Endothelial cell of hepatic sinusoid (primary cell): Measurements from ENCODE around the gene CD2AP.
"Not testable (repeated sequence)": the region's sequence is repeated elsewhere in the genome, so short reads cannot be mapped to it uniquely, and the experiment has no call there.

Source experiments
- in situ Hi-C: cut with HindIII; loops from 2 replicates; pipeline ENCODE4 v1.10.0; 2017; ENCODE audit warnings: low sequenced_read_pairs

The CD2AP gene

DNA sequence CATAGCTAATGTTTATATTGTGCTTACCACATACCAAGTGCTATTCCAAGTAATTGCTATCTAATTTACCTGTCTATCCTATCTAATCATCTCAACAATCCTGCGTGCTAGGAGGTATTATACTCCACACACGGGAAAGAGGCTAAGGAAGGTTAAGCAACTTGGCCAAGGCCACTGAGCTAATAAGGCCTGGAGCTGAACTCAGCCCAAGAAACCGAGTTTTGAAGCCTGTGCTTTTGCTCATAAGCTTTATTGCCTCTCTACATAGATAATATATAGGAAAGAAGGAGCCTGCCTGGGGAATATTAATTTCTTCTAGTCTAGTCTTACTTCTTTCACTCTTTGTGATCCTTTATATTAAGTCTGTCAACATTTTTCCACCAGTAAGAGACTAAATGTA, 153.0 kb downstream of the CD2AP start:
- in situ Hi-C loops = no loop called here

- in situ Hi-C loops = no loop called here
Measured at GRCh38 chr6:47631269-47631772, 153.7 kb downstream of the CD2AP start.

DNA sequence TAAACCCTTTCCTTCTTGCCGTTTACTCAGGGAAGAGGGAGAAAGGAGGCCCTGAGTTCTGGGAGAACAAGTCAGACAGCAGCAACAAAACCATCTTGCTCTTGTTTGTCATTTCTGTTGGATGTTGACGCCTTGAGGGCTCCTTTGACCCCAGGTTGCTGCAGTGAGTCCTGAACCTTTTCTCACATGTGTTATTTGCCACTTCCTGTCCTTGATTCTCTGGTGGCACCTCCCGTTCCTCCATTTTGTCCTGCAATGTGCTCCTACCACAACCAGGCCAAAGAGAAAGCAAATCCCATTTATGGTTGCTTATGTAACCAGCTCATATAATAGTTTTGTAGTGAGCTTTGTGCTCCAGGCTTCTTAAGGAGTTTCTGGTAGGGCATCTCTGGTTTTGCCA, 154.2 kb downstream of the CD2AP start:
- in situ Hi-C loops = no loop called here

DNA sequence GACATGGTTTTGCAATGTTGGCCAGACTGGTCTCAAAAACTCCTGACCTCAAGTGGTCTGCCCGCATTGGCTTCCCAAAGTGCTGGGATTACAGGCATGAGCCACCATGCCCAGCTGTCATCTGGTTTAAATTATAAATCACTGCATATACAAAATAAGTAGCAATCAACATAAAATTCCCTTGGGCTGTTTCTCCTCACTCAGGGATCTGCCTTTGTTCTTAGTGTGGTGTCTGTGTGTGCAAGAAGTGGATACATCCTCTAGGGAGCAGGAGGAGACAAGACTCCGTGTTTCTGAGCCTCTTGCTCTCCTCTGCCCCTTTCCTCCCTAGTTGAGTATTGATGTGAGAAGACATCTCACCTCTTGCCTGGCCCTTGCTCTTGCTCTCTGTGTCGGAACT, 155.6 kb downstream of the CD2AP start:
- in situ Hi-C loops = no loop called here

DNA sequence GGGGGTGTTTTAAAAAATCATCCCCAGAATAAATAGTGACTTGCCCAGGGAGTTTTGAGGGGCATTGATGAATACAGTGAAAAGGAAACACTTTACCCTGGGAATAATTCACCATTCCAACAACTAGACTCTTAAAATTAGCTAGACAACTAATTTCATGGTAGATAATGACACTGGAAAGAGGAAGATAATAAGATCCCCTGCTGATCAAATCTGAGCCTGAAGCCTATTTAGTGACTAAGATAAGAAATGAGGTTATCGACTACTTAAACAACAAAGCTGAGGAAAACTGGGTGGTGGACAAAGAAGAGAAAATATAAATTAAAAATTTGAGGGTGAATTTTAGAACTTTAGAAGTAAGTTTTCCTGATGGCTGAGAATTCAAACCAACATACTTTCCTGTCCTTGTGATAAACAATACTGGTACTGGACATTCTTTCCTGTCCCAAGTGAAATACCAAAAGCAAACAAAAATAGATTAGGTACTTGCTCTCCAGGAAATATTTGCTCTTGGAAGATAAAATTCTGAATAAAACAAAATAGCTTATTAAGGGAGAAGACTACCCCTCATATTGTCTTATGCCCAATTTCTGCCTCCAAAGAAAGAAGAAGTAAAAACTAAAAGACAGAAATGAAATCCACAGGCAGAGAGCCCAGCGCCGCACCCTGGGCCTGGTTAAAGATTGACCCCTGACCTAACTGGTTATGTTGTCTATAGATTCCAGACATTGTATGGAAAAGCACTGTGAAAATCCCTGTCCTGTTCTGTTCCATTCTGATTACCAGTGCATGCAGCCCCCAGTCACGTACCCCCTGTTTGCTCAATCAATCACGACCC, 156.8 kb downstream of the CD2AP start:
- in situ Hi-C loops = no loop called here

DNA sequence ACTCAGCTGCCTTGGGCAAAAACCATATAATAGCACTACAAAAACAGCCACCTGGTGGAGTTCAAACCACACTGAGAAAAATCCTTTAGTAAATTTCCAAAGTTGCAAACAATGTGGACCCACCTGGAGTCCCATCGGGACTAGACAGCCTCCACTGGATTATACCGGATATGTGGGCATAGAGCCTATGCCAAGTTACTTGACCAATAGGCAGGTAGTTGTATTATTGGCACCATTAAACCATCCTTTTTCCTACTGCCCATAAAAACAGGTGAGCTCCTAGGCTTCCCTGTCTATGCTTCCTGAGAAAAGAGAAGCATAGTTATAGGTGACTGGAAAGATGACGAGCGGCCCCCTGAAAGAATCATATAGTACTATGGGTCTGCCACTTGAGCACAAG, 169.1 kb downstream of the CD2AP start:
- in situ Hi-C loops = no loop called here

DNA sequence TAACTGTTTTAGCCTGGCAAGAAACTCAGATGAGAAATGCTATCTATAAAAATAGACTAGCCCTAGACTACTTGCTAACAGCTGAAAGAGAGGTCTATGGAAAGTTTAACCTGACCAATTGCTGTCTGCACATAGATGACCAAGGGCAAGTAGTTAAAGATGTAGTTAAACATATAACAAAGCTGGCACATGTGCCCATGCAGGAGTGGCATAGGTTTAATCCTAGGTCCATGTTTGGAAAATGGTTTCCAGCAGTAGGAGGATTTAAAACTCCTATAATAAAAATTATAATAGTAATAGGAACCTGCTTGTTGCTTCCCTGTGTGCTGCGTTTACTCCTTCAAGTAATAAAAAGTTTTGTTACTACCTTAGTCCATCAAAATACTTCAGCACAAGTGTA, 169.6 kb downstream of the CD2AP start:
- in situ Hi-C loops = no loop called here

GRCh38 chr6:47647626-47648025, 170.0 kb downstream of the CD2AP start:
- in situ Hi-C loops = not testable (repeated sequence)

DNA sequence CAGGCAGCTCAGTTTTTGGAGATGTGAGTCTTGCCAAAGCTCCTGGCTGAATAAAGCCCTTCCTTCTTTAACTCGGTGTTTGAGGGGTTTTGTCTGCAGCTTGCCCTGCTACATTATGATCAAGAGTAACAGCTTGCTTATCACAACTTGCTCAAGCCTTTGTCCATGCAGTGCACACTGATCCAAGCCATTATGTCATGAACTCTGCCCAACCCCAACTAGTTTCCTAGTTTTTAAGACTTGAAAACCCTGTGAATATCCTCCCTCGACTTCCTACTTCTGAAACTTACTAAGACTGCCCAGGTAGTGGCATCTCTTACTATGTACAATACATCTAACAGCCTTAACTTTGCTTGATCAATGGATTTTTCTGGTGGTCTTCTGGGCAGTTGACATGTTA, 170.4 kb downstream of the CD2AP start:
- in situ Hi-C loops = no loop called here

- in situ Hi-C loops = no loop called here
Measured at GRCh38 chr6:47650553-47651432, 173.2 kb downstream of the CD2AP start.

- in situ Hi-C loops = no loop called here
Measured at GRCh38 chr6:47651505-47651944, 173.9 kb downstream of the CD2AP start.

GRCh38 chr6:47653706-47654105, 176.1 kb downstream of the CD2AP start:
- in situ Hi-C loops = no loop called here

GRCh38 chr6:47654255-47654654, 176.7 kb downstream of the CD2AP start:
- in situ Hi-C loops = no loop called here

DNA sequence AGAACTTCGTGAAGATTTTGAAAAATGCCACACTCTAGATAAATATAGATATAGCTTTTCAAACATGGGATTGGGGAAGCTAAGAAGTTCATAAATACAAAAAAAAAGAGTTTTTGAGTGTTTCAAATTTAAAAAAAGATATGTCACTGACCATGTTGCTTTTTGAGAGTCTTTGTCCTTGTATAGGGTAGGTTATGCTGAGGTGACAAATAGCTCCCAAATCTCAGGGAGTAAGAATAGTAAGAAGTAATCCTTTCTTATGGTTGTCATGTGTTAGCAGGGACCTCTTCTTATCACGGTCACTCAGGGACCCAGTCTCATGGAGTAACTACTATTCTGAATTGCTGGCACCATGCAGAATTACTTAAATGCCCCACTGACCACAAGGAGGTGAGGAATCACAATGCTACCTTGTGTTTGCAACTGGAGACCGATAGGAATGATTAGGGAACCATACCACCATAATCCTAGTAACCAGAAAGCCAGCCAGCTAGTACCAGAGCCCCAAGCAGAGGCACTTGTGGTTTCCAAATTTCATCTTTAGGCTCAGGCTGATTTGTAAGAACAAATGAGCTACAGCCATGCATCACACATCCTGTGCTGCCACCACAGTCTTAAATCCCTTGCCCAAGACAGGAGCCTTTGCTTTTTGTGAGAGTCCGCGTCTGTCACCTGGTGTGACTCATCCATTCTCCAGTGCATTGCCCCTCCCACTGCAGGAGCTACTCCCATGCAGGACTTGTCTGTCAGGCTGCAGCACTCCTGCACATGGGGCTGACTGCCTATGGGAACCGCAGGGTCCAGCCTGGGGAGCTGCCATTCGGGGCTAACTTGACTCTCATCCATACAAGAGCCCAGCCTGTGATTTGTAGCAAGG, 178.4 kb downstream of the CD2AP start:
- in situ Hi-C loops = no loop called here

DNA sequence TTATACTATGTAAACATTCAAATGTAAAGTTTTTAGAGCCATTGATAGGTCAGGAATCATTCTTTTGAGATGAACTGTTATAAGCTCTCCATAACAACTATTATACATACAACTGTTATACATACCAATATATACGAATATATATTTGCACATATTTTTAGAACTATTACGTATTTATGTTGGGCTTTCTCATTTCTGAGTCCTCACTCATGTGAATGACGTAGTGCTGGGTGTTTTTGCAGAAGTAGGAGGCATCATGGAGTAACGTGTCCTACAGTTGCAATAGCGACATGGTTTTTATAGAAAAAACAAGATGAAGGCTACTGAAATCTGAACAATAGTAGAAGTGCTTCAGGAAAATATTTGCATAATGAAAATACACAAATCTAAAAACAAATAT, 184.4 kb downstream of the CD2AP start:
- in situ Hi-C loops = no loop called here

- in situ Hi-C loops = no loop called here
Measured at GRCh38 chr6:47663462-47664216, 186.1 kb downstream of the CD2AP start.

DNA sequence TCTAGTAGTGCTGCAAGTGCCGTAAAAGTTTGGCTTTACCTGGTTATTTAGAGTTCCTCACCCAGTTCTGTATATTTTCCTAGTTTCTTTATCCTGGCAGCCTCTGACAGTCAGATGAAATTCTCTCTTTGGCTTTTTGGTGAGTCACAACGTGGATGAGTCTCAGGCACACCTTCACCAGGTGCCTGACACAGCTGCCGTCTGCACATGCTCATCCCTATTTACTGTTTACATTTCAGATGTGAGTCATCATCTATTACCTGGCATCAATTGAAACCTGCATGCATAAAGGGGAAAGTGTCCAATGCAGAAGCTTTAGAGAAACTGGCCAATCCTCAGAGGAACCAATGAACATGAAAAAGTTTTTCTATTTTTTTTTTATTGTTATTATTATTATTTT, 187.5 kb downstream of the CD2AP start:
- in situ Hi-C loops = no loop called here

DNA sequence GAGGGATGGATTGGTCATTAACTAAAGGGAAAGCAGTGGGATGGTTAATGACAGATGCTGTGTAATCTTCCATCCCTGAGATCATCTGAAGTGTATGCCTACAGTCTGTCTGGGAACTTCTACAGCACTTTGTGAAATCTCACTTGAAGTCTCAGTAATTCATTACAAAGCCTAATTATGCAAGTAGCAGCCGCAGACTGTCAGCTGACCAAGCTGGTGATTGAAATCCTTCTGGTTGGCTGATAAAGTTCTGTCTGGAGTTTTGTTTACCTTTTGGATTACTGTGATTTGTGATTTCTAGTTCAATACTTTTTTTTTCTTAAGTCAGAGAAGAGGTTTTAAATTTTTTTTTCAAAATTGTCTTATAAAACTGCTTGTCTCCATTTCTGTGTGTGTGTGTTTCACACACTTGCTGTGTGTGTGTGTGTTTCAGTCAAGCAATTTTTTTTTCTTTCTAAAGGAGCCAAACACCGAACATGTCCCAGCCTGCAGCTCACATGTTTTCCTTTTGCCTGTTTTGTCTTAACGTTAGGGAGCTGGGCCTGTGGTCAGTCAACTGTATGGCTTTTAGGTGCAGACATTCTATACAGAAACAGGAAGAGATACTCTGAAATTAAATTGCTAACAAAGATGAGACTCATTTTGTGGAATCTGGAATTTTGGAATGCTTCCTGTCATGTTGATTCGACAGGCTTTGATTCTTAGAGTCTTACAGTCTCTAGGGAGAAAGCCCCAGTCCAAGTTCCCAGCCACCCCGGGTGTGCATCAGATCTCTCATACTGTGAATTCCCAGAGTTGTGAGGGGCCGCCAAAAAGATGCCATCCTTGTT, 192.3 kb downstream of the CD2AP start:
- in situ Hi-C loops = no loop called here

DNA sequence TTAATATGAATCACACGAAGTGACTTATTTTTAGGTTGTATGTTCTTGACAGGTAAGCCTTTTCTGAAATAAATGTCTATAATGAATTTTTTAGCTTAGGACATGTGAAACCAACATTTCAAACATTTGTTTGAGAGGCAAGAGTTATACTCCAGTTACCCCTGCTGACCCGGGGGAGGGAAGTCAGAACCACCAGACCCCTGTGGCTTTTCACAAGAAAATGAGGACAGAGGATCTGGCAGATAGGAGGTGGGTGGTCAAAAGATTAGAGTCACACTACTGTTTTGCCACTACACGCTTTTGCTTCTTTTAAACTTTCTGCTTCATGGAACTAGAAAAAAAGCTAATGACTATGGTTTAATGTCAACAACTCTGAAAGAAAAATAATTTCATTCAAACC, 193.3 kb downstream of the CD2AP start:
- in situ Hi-C loops = no loop called here
